Activated CD8-positive, alpha-beta T cell treated with anti-CD3 and anti-CD28 coated beads for 36 hours (primary cell): Measurements from ENCODE around the gene RIN3. TPM values are rescaled to one million over a fixed set of nuclear protein-coding genes. Genes with fewer than 3 reads are reported as not detected.

ENCODE experiments used
- ATAC-seq: fragments of 200-7000 bp; cut with Tn5 transposase; one replicate; pipeline ENCODE4 v1.10.0; 2021; ENCODE audit warnings: mild to moderate bottlenecking, moderate library complexity
- CTCF ChIA-PET: fragments of 350-600 bp; sonication (Branson Sonifier 250); formaldehyde crosslinking; loops from one replicate; lab custom pipeline; 2021; ENCODE audit warnings: antibody characterized with exemption; lab: Charles Lee
- POLR2A ChIA-PET: fragments of 350-600 bp; sonication (Branson Sonifier 250); formaldehyde crosslinking; loops from one replicate; lab custom pipeline; 2021; ENCODE audit warnings: antibody characterized with exemption; lab: Charles Lee
- DNase-seq: peaks from one replicate; pipeline ENCODE4 v3.0.0-alpha.2; 2020
- H3K27ac Mint-ChIP-seq: one replicate; pipeline ENCODE4 v1.8.0; 2021; ENCODE audit warnings: mild to moderate bottlenecking, mixed read lengths
- H3K27me3 Mint-ChIP-seq: one replicate; pipeline ENCODE4 v1.8.0; 2021; ENCODE audit warnings: mixed read lengths
- H3K36me3 Mint-ChIP-seq: one replicate; pipeline ENCODE4 v1.8.0; 2021; ENCODE audit warnings: low read depth, mixed read lengths
- H3K4me1 Mint-ChIP-seq: one replicate; pipeline ENCODE4 v1.8.0; 2021; ENCODE audit warnings: low read depth, mixed read lengths
- H3K4me3 Mint-ChIP-seq: one replicate; pipeline ENCODE4 v1.8.0; 2021; ENCODE audit warnings: mild to moderate bottlenecking, moderate library complexity, mixed read lengths
- H3K9me3 Mint-ChIP-seq: one replicate; pipeline ENCODE4 v1.8.0; 2021; ENCODE audit warnings: mixed read lengths
- CTCF ChIP-seq: fragments of 200-600 bp; IDR thresholded peaks from one replicate; pipeline ENCODE4 v1.8.0; 2022; ENCODE audit warnings: antibody characterized with exemption, mild to moderate bottlenecking
- intact Hi-C: fragments of 100-400 bp; cut with micrococcal nuclease; formaldehyde crosslinking; loops from one replicate; pipeline ENCODE4 v1.10.0; 2022
- total RNA-seq, 2 experiments: library from RNA; stranded (reverse); gene quantifications; one replicate each; pipeline ENCODE4 v1.2.3, GENCODE V29; 2021

RIN3 gene
- total RNA-seq, 2 experiments from 2014 or later = 61.3 to 62.4 TPM

- H3K4me3 Mint-ChIP-seq = no peak overlapping the region
These were observed 38.0 kb upstream of the RIN3 start for GRCh38 chr14:92475451-92476187.

GRCh38 chr14:92480856-92481255, 32.7 kb upstream of the RIN3 start:
- CTCF ChIA-PET = interaction anchor here (0.8 to 1.4 kb wide), 3 partner anchors 14 to 133 kb away, joined by 3 to 4 read pairs (median 3); no protein-coding TSS in a partner anchor
- DNase-seq (no peak), ATAC-seq (no peak)
- POLR2A ChIA-PET = no interaction called here
- Mint-ChIP-seq H3K4me3 (no peak overlapping the region), H3K4me1 (no peaks in the 10 kb centered on the region), H3K27ac (no peak overlapping the region), H3K36me3 (no peaks in the 10 kb centered on the region), H3K27me3 (no peaks in the 10 kb centered on the region), H3K9me3 (peaks cover 3% of the 10 kb centered on the region)
- TF ChIP-seq CTCF = no peak
- intact Hi-C loops = no loop called here

More at GRCh38 chr14:92475451-92476187, 38.0 kb upstream of the RIN3 start:
- DNase-seq (no peak), ATAC-seq (no peak)
- no peaks in the 10 kb centered on the region for H3K27me3 Mint-ChIP-seq
- H3K36me3 Mint-ChIP-seq = no peaks in the 10 kb centered on the region
- peaks cover 3% of the 10 kb centered on the region for H3K9me3 Mint-ChIP-seq
- H3K27ac Mint-ChIP-seq = no peak overlapping the region
- ChIA-PET CTCF (no interaction called here), POLR2A (no interaction called here)
- no peak for TF ChIP-seq CTCF
- peaks cover 10% of the 10 kb centered on the region for H3K4me1 Mint-ChIP-seq
- intact Hi-C loops = no loop called here

GRCh38 chr14:92481386-92481785, 32.2 kb upstream of the RIN3 start:
- no peak for TF ChIP-seq CTCF
- DNase-seq (no peak), ATAC-seq (no peak)
- no peak overlapping the region for H3K27ac Mint-ChIP-seq
- H3K4me1 Mint-ChIP-seq = no peaks in the 10 kb centered on the region
- POLR2A ChIA-PET = no interaction called here
- CTCF ChIA-PET = interaction anchor here (0.8 to 1.4 kb wide), 3 partner anchors 13 to 132 kb away, joined by 3 to 4 read pairs (median 3); no protein-coding TSS in a partner anchor
- intact Hi-C loops = no loop called here
- peaks cover 3% of the 10 kb centered on the region for H3K9me3 Mint-ChIP-seq
- H3K4me3 Mint-ChIP-seq = no peak overlapping the region
- no peaks in the 10 kb centered on the region for H3K36me3 Mint-ChIP-seq
- no peaks in the 10 kb centered on the region for H3K27me3 Mint-ChIP-seq

- Mint-ChIP-seq H3K36me3 (no peaks in the 10 kb centered on the region), H3K4me3 (no peak overlapping the region), H3K27ac (no peak overlapping the region), H3K27me3 (no peaks in the 10 kb centered on the region), H3K9me3 (peaks cover 3% of the 10 kb centered on the region), H3K4me1 (no peaks in the 10 kb centered on the region)
- intact Hi-C loops = no loop called here
- POLR2A ChIA-PET = no interaction called here
- ATAC-seq = no peak
- no peak for TF ChIP-seq CTCF
- CTCF ChIA-PET = interaction anchor here (1.1 to 1.4 kb wide), 2 partner anchors 13 to 132 kb away, joined by 3 to 4 read pairs; no protein-coding TSS in a partner anchor
- no peak for DNase-seq
These were observed 31.6 kb upstream of the RIN3 start for GRCh38 chr14:92481811-92482555.
